Activated T-cell treated with anti-CD3 and anti-CD28 coated beads, Interleukin-2, amount 50 U/mL, for 48 hours (primary cell): ENCODE results near the gene CASKIN2.
"Not testable (repeated sequence)": the region's sequence is repeated elsewhere in the genome, so short reads cannot be mapped to it uniquely, and the experiment has no call there.

ENCODE experiments used
- DNase-seq, 2 experiments: peaks; one replicate each; pipeline ENCODE4 v3.0.0-alpha.2; 2020

The CASKIN2 gene

DNA sequence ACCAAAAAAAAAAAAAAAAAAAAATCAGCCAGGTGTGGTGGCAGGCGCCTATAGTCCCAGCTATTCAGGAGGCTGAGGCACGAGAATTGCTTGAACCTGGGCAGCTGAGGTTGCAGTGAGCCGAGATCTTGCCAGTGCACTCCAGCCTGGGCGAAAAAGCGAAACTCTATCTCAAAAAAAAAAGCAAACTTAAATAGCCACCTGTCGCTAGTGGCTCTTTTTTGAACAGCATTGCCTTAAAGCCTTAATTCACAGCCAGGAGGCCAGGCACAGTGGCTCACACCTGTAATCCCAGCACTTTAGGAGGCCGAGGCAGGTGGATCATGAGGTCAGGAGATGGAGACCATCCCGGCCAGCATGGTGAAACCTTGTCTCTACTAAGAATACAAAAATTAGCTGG is 5.1 kb upstream of the CASKIN2 start:
- DNase-seq: not testable (repeated sequence)

DNA sequence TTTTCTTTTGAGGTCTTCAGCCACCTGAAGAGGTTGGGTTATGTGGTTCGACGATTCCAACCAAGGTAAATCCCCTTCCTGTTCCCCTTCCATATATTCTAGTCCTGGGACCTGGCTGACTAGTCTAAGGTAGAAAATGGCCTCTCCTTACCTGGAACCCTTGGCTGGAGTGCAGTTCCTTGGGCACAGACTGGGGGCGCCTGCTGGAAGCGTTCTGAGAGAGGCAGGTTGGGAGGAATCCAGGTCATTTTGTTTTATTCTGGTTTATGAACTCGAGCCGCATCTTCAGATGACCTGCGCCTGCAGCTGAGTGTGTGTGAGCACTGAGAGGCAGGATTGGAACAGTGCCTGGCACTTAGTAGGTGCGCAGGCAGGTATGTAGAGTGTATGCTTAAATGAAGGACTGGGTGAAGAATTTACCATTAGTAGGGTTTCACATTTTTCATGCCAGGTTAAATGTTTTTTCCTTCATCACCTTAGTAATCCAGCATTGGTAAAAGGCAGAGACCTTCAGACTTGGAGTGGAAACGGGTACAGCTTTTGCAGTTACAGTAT is 3.7 kb upstream of the CASKIN2 start:
- no peak for DNase-seq

DNA sequence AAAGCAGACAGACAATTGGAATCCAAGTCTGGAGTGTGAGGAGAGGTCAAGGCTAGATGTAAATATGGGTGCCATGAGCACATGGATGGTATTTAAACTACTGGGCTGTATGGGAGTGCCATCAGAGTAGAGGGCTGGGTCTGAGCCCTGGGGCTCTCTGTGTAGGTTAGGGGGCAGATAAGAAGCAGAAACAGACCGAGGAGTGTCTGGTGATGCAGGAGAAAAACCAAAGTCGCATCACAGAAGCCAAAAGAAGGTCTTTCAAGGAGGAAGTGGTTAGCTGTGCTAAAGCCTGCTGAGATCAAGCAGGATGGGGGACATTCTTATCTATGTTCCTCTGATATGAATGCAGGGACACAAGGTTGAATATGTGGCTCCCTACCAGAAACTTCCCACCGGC is 2.9 kb upstream of the CASKIN2 start:
- no peak for DNase-seq

DNA sequence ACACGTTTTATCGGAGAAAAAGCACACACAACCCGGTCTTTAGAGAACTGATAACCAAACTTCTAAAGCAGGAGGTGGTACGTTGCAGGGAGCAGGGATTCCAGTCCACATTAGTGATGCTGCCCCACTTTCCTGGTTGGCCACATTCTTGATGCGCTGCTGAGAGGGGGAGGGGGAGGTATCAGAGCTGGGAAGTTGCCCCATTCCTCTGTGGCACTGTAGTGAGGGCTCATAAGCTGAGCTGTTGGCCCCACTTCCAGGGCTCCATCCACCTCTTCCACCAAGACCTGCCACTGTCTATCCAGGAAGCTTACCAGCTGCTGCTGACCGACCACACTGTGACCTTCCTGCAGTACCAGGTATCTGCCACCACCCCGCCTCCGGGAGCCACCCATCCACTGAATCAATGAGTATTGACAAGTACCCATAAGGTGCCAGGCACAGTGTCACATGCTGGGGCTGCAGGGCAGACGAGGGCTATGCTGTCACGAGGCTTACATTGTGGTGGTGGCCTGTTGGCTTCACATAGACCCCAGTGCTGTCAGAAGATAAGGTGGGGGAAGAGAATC is 2.0 kb upstream of the CASKIN2 start:
- DNase-seq: peak; percentile 58 to 60

DNA sequence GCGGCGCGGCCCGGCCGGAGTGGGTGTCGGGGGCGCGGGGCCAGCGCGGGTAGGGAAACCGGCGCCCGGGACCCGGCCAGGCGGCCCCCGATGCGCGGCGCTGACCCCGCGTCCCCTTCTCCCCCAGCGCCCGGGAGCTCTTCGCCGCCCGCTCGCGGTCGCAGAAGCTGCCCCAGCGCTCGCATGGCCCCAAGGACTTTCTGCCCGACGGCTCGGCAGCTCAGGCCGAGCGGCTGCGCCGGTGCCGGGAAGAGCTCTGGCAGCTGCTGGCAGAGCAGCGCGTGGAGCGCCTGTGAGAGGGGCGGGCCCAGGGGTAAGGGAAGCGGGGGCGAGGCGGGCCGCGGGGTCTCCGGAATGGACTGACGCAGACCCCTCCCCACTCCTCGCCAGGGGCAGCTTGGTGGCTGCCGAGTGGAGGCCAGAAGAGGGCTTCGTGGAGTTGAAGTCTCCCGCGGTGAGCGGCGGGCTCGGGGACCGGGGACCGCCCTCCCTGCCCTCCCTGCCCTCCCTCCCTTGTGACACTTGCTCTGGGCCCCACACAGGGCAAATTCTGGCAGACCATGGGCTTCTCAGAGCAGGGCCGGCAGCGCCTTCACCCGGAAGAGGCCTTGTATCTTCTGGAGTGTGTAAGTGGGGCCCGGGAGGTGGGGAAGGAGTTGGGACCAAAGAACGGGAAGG is 1.4 kb upstream of the CASKIN2 start:
- peak; percentile 59 to 68 for DNase-seq

DNA sequence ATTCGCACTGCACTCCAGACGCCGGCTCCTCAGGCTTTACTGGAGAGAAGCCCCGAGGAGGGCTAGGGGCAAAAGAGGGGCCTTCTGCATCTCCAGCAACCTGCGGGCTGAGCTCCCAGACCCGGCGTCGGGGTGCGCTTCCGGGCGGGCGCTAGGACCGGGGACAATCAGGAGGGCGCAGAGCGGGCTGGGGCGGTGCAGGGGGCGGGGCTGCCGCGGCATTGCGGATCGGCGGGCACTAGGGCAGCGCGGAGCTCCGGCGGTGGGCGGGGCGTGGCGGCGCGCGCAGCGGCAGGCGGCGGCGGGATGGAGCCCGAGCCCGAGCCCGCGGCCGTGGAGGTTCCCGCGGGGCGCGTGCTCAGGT is 900 bp upstream of the CASKIN2 start, which contains the start of gene TSEN54:
Gene TSEN54 (plus strand): TSS at position 274 of the 364 bp plus-strand sequence. CDS start 33 bp downstream, at position 307.
- peak; percentile 97 for DNase-seq

DNA sequence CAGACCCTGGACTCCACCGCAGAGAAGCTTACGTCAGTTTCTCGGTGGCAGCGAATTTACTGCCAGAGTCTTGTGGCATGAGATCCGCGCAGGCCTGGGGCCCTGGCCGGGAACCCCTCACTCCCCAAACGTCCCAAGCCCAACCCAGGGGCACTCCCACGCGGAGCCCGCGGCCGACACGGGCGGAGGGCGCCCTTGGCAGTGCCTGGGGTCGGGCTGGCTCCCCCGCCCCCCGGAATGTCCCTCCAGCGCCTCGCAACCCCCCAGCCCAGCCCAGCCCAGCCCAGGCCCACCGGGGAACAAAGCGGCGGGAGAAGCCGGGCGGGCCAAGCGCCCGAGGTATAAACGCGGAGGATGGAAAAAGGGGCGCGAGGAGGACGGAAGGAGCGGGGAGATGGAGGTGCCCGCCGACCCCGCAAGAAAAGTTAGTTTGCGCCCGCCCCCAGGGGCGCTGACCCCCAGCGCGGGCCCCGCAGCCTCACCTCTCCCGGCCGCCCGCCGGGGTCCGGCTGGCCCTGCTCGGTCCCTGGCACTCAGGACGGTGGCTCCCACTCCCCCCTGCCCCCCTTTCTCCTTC is 330 bp downstream of the CASKIN2 start:
- DNase-seq: peak; percentile 33 to 39

DNA sequence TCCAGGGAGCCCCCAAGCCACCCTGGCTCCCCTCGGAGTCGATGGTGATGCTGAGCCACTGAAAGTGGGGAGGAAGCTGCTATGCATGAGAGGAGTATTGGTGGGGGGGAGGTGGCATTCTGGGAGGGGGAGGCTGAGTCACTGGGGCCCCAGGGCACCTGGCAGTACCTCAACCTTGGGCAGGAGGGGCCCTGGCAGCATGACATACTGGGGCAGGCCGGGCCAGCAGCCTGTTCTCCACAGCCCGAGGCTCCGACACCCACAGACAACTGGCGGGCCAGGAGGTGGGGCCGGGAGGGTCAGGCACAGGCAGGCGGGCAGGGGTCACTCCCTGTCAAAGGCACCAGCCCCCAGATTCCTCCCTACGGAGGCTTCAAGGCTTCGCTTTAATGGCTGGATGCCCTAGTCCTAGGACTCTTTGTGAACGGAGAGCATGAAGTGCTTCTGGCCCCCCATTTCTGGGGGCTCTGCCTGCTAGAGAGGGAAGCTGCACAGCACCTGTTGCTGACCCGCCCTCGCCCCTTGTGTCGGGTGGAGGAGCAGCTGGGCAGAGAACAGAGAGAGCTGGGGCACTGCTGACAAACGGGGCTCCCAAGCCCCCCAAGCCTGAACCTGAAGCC is 928 bp downstream of the CASKIN2 start:
- DNase-seq: peak; percentile 29 to 40

DNA sequence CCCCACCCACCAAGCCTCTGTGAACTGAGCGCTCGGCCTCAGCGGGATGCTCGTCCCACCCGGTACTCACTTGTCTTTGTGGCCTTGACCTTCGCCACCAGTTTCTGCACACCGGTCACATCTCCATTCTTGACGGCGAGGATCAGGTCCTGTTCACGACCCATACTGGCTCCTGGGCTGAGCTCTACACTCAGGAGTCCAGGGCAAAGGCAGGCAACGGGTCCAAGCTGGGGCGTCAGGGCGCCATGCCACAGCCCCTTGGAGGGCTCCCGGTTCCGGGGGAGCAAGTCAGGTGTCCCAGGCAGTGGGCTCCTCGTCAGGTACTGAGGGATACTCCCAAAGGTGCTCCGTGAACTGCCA is 1.7 kb downstream of the CASKIN2 start:
- DNase-seq: no peak

DNA sequence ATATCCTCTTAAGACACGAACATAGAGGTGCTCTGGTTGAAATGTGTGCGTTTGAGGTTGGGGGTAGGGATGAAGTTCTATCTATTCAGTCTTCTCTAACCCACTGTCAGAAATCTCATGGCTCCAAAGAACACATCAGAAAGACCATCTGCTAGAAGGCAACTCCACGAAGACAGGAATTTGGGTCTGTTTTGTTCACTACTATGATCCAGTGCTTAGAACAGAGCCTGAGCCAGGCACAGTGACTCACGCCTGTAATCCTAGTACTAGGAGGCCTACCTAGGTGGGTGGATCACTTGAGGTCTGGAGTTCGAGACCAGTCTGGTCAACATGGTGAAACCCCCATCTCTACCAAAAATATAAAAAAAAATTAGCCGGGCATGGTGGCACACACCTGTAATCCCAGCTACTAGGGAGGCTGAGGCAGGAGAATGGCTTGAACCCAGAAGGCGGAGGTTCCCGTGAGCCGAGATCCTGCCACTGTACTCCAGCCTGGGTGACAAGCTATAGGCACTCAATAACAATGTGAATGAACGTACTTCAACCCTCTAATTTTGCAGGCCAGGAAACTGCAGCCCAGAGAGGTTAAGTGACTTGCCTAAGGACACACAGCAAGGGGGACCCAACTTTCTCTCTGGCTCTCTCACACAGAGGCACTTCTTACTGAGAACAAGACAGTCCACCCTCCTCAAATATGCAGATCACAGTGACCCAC is 2.3 kb downstream of the CASKIN2 start:
- no peak for DNase-seq

DNA sequence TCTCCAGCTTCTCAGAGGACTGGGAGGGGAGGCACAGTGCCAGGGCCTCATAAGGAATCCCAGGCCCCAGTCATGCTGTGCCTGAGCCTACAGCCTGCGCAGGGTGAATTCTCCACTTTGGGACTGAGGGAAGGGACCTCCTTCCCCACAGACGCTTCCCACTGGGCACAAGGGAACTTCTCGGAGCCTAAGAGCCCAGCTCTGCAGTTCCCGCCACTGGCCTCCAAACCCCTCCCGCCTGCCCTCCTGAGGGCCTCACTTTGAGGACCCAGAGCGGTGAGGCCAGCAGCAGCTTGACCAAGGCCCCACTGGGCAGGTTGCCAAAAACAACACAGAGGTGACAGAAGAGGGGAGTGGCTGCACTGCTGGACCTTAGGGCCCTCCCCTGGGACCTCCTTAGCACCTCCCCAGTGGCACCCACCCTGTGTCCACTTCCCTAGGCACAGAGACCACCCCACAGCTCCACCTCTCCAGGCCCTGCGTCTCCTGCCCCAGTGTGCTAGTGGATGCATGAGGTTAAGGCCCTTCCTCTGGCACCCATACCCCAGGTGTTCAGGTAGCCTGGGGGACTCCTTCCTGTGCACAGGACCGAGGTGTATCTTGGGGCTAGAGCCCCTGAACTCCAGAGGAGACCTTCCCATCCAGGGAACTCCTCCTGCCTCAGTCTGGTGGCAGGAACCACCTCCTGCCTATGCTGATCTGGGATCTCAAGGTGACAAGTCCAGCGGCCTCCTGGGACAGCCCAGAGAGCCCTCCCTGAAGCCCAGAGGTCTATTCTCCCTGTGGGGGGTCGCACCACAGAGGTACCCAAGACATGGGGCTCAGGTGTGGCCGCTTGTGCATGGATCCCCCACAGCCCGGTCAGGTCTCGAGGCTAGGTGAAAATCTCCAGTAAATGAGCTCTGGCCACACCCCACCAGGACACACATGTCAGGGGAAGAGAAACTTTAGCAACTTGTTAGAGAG is 3.4 kb downstream of the CASKIN2 start:
- no peak for DNase-seq

DNA sequence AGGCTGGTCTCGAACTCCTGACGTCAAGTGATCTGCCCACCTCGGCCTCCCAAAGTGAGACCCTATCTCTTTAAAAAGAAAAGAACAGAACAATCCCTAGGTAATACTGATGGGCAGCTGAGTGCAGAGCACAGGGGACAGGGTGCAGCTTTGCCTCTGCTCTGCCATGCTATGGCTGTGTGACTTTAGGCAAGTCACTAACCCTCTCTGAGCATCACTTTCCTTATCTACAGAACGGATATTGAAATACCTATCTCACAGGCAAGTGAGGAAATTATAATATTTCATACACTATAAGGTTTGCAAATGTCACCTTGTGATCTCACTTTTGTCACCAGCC is 4.1 kb downstream of the CASKIN2 start:
- DNase-seq: no peak

DNA sequence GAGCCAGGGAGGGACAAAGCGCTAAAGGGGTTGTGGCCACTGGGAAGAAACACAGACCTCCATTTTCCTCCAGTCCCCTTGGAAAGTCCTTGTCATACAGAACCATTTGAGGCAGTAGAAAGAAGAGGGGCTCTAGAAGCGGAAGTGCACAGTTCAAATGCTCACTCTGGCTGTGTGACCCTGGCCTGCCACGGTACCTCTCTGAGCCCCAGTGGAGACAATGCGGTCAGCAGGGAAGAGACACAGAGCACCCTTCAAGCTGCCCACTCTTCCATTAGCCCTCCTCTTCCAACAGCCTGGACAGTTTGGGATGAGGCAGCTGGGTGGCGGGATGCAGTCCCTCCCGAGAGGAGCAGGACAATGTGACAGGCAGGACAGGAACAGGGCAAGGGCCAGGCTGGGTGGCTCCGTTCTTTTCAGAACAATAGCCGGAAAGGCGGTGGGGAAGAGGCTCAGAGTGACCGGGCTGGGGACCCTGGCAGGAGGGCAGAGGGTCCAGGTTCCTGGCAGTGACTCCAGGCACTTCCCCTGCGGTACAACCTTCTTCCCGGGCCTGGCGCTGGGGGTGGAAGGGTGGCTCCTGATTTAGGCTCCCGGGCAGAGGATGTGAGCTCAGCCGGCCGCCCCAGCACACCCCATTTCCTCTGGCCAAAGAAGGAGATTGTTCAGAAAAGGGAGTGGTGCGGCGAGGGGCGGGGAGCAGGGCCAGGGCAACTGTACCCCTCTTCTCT is 5.6 kb downstream of the CASKIN2 start:
- DNase-seq: no peak

DNA sequence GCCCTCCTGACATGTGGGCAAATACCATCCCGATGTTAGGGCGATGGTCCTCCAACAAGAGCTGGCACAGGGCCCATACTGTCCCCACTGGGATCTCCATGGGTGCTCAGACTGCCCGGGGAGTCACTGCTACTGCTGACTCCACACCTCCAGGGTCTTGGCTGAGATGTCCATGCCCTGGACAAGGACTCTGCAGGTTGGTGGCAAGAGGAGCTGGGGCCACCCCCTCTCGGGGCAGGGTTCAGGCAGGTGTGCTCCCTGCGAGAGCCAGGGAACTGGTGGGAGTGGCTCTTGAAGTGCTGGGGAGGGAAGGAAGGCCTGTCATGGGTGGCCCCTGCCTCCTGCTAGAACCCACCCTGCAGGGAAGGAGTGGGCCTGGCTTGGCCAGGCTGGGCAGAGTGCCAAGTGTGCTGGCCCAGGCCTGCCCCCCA is 6.4 kb downstream of the CASKIN2 start:
- no peak for DNase-seq

DNA sequence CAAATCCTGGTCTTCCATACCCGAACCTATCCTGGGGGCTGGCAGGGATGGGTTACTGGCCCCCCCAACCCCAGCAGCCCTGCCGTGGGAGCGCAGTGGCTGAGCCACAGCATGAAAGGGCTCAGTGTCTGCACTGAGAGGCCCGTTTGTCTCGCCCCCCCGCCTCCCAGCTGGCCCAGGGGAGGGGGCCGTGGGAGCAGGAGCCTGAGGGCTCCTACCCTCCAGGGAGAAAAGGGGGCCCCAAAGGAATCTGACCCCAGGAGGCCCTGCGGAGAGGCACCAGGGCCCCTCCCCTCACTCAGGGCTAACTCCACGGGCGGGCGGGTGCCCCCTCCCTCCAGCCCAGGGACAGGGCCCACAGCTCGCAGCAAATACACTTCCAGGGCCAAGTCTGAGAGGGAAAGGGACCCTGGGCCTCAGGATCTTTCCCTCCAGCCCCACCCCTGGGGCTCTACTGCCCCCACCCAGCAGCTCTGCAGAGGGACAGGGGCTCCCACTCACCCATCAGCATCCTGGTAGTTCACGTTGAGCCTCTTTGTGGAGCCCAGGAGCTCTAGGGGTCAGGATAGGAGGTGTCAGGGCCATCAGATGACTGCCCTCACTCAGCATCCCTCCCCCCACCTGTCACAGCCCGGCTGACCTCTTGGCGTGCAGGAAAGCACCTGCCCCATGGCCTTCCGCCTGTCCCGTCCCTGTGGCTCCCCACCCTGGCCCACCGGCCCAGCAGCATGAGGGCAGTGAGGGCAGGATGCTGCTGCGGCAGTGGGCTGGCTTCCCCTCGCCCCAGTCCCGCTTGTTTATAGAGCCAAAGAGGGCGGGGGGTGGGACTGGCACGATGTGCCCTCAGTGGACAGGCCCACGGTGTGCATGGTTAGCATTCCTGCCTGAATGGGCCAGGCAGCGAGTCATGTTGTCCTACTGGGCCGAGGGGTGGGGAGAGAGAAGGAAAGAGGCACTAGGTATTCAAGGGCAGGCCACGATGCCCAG is 7.3 kb downstream of the CASKIN2 start:
- DNase-seq: no peak

DNA sequence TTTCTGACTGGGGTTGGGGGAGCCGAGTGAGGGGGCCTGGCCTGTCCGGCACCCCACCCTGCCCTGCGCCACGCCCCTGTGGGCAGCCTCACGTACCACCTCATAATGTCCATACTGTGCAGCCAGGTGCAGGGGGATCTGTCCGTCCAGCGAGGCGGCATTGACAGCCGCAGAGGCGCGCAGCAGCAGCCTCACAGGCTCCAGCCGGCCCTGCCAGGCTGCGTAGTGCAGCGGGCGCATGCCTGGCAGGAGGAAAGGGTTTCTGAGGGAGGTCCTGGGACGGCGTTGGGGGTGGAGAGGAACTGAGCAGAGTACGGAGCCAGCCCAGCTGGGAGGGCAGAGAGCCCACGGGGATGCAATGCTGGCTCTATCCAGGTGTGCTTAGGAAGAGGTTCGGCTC is 8.4 kb downstream of the CASKIN2 start:
- no peak for DNase-seq

DNA sequence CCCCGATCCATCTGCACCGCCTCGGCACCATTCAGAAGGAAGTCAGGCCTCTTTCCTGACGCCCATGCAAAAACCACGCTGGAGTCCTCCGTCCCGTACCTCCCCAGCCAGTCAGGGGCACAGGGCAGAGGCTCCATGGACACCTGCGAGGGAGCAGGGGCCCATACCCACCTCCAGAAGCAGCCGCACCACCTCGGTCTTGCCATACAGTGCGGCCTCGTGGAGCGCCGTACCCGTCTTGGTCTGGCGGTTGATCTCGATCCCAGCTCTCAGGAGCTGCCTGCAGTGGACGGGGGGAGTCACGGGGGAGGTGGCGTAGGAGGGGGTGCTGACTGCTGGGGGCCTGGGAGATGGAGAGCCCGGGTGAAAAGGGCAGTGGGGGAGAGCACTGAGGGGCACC is 9.2 kb downstream of the CASKIN2 start:
- DNase-seq: no peak

DNA sequence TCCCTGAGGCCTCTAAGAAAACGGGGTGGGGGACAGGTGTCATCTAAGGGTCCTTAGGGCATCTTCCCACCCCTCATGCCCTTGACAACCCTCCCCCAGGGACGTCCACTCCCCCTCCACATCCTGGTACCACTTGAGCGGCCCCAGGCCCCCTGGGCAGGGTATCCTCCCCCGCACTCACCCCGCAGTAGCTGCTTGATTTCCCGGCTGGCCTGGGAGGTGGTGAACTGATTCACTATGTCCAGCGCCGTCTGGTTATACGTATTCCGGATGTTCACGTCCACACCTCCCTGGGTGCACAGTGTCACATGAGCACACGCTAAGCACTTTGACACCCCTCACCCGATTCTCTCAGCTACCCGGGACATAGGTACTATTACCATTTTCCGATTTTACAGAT is 9.7 kb downstream of the CASKIN2 start:
- no peak for DNase-seq

DNA sequence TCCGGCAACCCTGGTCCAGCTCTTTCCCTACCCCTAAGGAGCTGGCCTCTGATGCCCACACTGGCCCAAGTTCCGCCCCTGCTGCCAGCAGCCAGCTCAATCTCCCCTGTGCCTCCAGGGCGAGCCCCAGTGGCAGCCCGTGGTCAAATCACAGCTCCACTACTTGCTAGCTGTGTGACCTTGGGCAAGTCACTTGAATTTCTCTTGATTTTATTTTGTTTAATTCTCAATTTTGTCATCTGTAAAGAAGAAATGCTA is 10.3 kb downstream of the CASKIN2 start:
- no peak for DNase-seq
